ENCODE results near the gene EIPR1.

GRCh38 chr2:3251946-3252345, 125.7 kb downstream of the EIPR1 start:
- no peak for TF ChIP-seq CTCF (IDR thresholded peaks at IDR 0.05)
- no peak for TF ChIP-seq NR3C1 (CRISPR knock-in tag; conservative IDR thresholded peaks at IDR 0.05; ENCODE audit: low read depth)
